Ovary (tissue), 9 donors: Measurements from ENCODE around the gene CNTNAP5. TPM values are rescaled to one million over a fixed set of nuclear protein-coding genes. Genes with fewer than 3 reads are reported as not detected.

Experiments
- DNase-seq, 5 donors: peaks; one replicate each; pipeline ENCODE4 v3.0.0-alpha.2; 2019 to 2020
- H3K27ac ChIP-seq, 2 donors: fragments of 200-600 bp; one replicate each; pipeline versions ENCODE4 v1.5.1 to v1.8.0; 2019 to 2022
- H3K27me3 ChIP-seq: fragments of 200-600 bp; one replicate; pipeline ENCODE4 v1.8.0; 2022
- H3K36me3 ChIP-seq: fragments of 200-600 bp; sonication (generic); one replicate; pipeline ENCODE4 v1.5.1; 2019
- H3K4me1 ChIP-seq: one replicate; pipeline ENCODE4 v1.8.1; 2013; ENCODE audit warnings: mild to moderate bottlenecking, moderate library complexity; ENCODE audit not compliant: insufficient read depth
- H3K4me3 ChIP-seq: fragments of 200-600 bp; sonication (generic); one replicate; pipeline ENCODE4 v1.5.1; 2017
- H3K9me3 ChIP-seq, 2 donors: fragments of 200-600 bp in 1 of 2; sonication (generic) in 1 of 2; one replicate each; pipeline versions ENCODE4 v1.5.1 to v1.8.1; 2013 to 2019; ENCODE audit warnings: mild to moderate bottlenecking in 1 of 2, moderate library complexity in 1 of 2
- EP300 ChIP-seq: sonication (generic); formaldehyde crosslinking; IDR thresholded peaks from one replicate; pipeline ENCODE4 v1.6.1; 2017; ENCODE audit warnings: antibody characterized with exemption
- POLR2A ChIP-seq: fragments of 450-650 bp; IDR thresholded peaks from one replicate; pipeline ENCODE4 v1.6.1; 2017; ENCODE audit warnings: antibody characterized with exemption, mild to moderate bottlenecking, moderate library complexity
- WGBS, 3 donors: extraction: QIAGEN DNeasy Blood & Tissue Kit in 1 of 3; methylation state at CpG; one replicate each; pipeline versions ENCODE4 v1.1.5 to v1.1.7; 2013 to 2017; 5-methylcytosine and 5-hydroxymethylcytosine counted together
- intact Hi-C, 4 donors: fragments of 100-400 bp; cut with DNase I; formaldehyde crosslinking; loops; one replicate each; pipeline versions ENCODE4 v1.11.0 to v1.15.1; 2022 to 2023
- polyA plus RNA-seq, 2 donors: library from polyadenylated mRNA; stranded (reverse); fragments of 200-250 nt in 1 of 2; fragments of 350-450 nt in 1 of 2; fragmentation: Illumina TruSeq in 1 of 2; extraction: RNeasy Lipid Tissue Mini Kit (QIAGEN cat#74804) in 1 of 2; gene quantifications; one replicate each; pipeline ENCODE4 v1.2.3, GENCODE V29; 2013 to 2014
- total RNA-seq, 7 donors: library from RNA; depleted of rRNA in 2 of 7; stranded (reverse); fragments of >200 nt in 2 of 7; fragmentation: NEBNext Ultra II Directional in 3 of 7; extraction: Animal tissue kit (Norgen Biotek cat#: 25700) in 3 of 7; gene quantifications; one replicate each; pipeline versions ENCODE4 v1.1.0 to v1.2.4, GENCODE V29; 2016 to 2023
- TF ChIP-seq, protein P1 (sequence below), 3 donors: fragments of 450-650 bp in 2 of 3; fragments of 200-600 bp in 1 of 3; IDR thresholded peaks; one replicate each; pipeline versions ENCODE4 v1.5.1 to v1.8.0; 2016 to 2022; ENCODE audit warnings: antibody characterized with exemption in 3 of 3, mild to moderate bottlenecking in 1 of 3
- donor health status: DM: no; HTN: no; CAD: no; lungs with moderate emphysema.
- donor health status: DM: no; HTN: no; CAD: no.
- donor health status: Bipolar disorder and iron deficiency.
- donor health status: DM: yes; HTN: yes; CAD: no.
- donor health status: DM: no; HTN: no; CAD: no.
- donor health status: DM: yes; HTN: yes; CAD: no.

The CNTNAP5 gene
- total and polyA plus RNA-seq, 9 donors = not detected

DNA sequence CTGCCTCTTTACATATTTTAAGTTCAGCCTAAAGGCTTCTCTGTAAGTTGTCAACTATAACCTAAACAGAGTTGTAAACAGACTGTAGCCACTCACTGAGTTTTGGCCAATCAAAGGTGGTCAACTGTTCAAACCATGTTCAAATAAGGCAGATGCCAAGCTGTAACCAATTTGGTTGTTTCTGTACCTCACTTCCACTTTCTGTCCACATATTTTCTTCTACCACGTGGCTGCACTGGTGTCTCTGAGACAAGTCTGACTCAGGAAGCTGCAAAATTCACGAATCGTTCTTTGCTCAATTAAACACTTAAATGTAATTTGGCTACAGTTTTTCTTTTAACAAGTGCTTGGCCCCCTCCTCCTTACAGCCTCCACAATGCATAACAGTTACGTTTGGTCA is 555.2 kb downstream of the CNTNAP5 start:
- H3K4me3 ChIP-seq = no peak overlapping the region
- intact Hi-C loops = no loop called here
- no peak for DNase-seq
- no peak overlapping the region for H3K27ac ChIP-seq
- 52 to 77% (median 59%) methylated on average over 4 of the region's 4 CpGs for WGBS, 3 donors
- no peaks in the 10 kb centered on the region for H3K27me3 ChIP-seq
- TF ChIP-seq POLR2A (no peak), EP300 (no peak)
- TF ChIP-seq, protein P1, sequence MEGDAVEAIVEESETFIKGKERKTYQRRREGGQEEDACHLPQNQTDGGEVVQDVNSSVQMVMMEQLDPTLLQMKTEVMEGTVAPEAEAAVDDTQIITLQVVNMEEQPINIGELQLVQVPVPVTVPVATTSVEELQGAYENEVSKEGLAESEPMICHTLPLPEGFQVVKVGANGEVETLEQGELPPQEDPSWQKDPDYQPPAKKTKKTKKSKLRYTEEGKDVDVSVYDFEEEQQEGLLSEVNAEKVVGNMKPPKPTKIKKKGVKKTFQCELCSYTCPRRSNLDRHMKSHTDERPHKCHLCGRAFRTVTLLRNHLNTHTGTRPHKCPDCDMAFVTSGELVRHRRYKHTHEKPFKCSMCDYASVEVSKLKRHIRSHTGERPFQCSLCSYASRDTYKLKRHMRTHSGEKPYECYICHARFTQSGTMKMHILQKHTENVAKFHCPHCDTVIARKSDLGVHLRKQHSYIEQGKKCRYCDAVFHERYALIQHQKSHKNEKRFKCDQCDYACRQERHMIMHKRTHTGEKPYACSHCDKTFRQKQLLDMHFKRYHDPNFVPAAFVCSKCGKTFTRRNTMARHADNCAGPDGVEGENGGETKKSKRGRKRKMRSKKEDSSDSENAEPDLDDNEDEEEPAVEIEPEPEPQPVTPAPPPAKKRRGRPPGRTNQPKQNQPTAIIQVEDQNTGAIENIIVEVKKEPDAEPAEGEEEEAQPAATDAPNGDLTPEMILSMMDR (IDR thresholded peaks at IDR 0.05) = no peak
- no peaks in the 10 kb centered on the region for H3K4me1 ChIP-seq
- H3K36me3 ChIP-seq = no peaks in the 10 kb centered on the region
- H3K9me3 ChIP-seq = no peaks in the 10 kb centered on the region

DNA sequence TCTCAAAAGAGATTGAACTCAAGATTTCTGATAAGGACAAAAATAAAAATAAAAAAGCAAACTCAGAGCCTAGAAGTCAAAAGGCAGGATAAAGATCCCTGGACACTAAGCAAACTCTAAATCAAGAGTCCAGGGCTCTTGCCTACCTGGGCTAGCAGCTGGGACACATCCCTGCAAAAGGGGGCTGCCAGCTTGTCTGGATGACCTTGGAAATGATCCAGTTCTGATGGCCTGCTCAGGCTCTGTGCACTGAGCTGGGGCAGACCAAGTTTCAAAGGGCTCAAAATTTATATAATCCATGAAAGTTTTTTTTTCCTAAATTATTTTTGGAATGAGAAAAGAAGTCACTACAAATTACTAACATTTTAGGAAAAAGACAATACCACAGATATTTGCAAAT is 557.3 kb downstream of the CNTNAP5 start:
- H3K4me3 ChIP-seq = no peak overlapping the region
- H3K4me1 ChIP-seq = no peaks in the 10 kb centered on the region
- H3K27ac ChIP-seq = no peak overlapping the region
- H3K36me3 ChIP-seq = no peaks in the 10 kb centered on the region
- H3K9me3 ChIP-seq = no peaks in the 10 kb centered on the region
- no peak for DNase-seq
- no peaks in the 10 kb centered on the region for H3K27me3 ChIP-seq
- TF ChIP-seq, protein P1 (IDR thresholded peaks at IDR 0.05) = no peak
- no peak for TF ChIP-seq POLR2A
- no peak for TF ChIP-seq EP300
- intact Hi-C loops = no loop called here

DNA sequence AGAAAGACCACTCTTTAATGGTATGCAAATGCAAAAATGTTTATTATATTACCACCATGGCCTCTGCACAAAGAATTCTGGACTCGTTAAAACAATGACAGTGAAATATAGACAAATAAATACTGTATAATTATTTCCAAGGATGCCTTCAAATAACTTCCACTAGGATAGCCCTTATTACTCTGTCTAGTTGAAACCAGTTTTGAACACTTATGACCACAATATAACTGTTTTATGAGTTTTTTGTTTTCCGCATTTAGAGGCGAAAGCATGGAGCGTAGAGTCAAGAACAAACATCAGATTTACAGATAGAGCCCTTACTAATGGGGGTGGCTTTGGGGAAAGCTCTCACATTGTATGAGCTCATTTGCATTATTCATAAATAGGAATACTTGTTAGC is 559.5 kb downstream of the CNTNAP5 start:
- Histone ChIP-seq H3K36me3 (no peaks in the 10 kb centered on the region), H3K27me3 (no peaks in the 10 kb centered on the region), H3K27ac (no peak overlapping the region), H3K9me3 (no peaks in the 10 kb centered on the region), H3K4me3 (no peak overlapping the region), H3K4me1 (no peaks in the 10 kb centered on the region)
- no peak for TF ChIP-seq POLR2A
- TF ChIP-seq, protein P1 (IDR thresholded peaks at IDR 0.05) = no peak
- 87 to 93% (median 88%) methylated on average over 4 of the region's 4 CpGs for WGBS, 3 donors
- intact Hi-C loops = no loop called here
- DNase-seq = no peak

DNA sequence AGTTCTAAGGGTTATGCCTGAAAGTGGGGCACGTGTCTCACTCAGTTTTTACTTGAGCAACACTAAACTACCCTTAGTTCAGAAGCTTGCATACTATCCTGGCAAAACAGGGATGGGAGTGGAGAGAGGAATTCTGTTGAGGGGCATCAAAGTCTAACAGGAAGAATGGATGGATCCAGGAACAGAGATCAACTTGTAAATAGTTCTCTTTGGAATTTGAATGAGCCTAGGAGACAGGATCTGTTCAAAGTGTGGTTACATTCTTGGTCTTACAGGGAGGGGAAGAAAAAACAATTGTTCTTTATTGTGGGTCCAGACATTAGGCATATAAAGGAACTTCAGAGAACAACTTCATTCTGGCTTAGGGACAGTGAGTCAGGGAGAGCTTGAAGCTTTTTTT is 560.2 kb downstream of the CNTNAP5 start:
- Histone ChIP-seq H3K36me3 (no peaks in the 10 kb centered on the region), H3K27me3 (no peaks in the 10 kb centered on the region), H3K4me1 (no peaks in the 10 kb centered on the region), H3K9me3 (no peaks in the 10 kb centered on the region), H3K27ac (no peak overlapping the region), H3K4me3 (no peak overlapping the region)
- 51 to 60% (median 55%) methylated on average over 1 of the region's 1 CpG for WGBS, 3 donors
- DNase-seq = no peak
- no peak for TF ChIP-seq EP300
- TF ChIP-seq POLR2A = no peak
- TF ChIP-seq, protein P1 (IDR thresholded peaks at IDR 0.05) = no peak
- intact Hi-C loops = no loop called here

DNA sequence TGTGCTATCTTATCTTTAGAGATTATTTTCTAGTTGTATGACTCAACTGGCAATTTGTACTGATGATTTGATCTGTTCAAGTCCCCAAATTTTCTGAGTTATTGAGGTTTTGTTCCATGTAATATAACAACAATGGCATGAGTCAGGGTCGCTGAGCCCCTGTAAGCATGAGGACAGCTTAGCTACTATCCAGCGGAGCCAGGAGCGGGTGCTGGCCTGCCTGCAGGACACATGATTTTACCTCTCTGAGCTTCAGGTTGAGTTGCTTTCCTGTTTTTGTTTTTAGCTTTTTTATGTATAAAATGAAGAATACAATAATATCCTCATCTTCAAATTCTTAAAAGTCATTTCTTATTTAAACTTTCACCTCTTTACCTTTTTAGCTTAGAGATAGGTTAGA is 561.1 kb downstream of the CNTNAP5 start:
- intact Hi-C loops = no loop called here
- Histone ChIP-seq H3K27ac (no peak overlapping the region), H3K36me3 (no peaks in the 10 kb centered on the region), H3K9me3 (no peaks in the 10 kb centered on the region), H3K27me3 (no peaks in the 10 kb centered on the region), H3K4me1 (no peaks in the 10 kb centered on the region), H3K4me3 (no peak overlapping the region)
- no peak for DNase-seq
- 94 to 98% (median 97%) methylated on average over 3 of the region's 3 CpGs for WGBS, 3 donors
- no peak for TF ChIP-seq POLR2A
- TF ChIP-seq, protein P1 (IDR thresholded peaks at IDR 0.05) = no peak
- no peak for TF ChIP-seq EP300
